Activated T-cell treated with anti-CD3 and anti-CD28 coated beads for 4 hours (primary cell): Measurements from ENCODE around the gene OBI1.

Experiments used
- DNase-seq: peaks from one replicate; pipeline ENCODE4 v3.0.0-alpha.2; 2020

OBI1 gene

DNA sequence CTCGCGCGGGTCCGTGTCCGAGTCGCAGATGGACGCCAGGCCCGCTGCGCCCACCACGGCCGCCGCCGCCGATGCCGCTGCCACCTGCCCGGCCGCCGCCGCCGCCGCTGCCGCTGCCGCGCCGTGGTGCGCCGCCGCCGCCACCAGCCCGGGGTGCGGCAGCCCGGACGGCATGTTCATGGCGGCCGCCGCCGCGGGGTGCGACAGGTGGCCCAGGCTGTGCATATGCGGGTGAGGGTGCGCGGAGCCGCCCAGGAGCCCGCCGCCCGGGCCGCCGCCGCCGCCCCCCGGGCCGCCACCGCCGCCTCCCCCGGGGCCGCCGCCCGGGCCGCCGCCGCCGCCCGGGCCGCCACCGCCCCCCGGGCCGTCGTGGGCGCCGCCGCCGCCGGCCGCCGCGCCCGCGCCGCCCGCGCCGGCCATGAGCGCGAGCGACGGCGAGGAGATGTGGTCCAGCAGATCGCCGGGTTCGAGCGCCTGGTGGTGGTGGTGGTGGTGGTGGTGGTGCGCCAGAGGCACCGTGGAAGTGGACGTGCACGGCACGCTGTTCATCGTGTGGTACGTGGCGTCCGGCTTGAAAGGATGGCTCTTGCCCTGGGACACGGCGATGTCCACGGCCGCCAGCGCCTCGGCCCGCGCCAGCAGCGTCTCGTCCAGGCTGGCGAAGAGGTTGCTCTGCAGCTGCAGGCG, 56.9 kb downstream of the OBI1 start:
- no peak for DNase-seq

DNA sequence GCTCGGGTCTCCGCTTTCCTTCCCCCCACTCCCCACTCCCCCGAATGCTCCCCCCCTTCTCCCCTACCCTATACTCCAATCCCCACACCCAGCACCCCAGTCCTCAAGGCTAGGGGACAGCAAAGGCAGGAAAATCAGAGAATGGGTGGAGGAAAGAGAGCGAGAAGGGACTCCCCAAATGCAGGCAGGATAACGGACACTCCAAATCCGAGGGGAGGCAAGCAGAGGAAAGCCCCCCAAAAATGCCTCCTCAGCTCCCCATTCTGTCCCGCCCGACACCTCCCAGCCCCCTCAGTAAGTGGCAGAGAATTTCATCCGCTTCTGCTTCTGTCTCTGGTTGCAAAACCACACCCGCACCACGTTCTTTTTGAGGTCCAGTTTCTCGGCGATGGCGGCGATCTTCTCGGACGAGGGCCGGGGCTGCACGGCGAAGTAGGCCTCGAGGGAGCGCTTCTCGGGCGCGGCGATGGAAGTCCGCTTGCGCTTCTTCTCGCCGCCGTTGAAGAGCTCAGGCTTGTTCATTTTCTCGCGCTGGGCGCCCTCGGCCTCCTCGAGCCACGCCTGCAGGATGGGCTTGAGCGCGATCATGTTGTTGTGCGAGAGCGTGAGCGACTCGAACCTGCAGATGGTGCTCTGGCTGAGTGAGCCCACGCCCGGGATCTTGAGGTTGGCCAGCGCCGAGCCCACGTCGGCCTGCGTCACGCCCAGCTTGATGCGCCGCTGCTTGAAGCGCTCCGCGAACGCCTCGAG, 57.7 kb downstream of the OBI1 start:
- DNase-seq, result no peak

DNA sequence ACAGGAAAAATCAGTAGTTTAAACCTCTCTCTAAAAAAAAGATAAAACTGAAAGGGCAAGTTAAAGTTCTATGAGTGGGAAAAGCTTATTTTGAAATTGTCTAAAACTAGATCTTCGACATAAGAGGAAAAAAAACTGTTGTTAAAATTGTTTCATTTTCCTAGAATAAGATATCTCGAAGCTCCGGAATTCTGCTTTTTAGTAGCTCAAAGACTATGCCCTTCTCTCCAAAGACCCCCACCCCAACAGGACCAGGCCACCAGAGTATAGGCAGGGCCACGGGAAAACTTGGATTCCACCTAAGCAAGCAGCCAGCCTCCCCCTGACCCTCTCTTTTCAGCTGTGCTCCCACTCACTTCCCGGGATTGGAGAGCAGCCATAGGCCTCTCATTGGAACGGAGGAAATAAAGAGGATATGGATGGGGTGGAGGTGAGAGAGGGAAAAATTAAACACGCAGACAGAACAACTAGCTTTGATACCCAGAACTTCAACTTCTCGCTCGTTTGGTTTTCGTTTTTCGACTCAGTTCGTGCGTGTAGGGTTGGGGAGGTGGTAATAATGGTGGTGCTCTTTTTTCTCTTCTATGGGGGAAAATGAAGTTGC, 58.6 kb downstream of the OBI1 start:
- DNase-seq, result no peak

DNA sequence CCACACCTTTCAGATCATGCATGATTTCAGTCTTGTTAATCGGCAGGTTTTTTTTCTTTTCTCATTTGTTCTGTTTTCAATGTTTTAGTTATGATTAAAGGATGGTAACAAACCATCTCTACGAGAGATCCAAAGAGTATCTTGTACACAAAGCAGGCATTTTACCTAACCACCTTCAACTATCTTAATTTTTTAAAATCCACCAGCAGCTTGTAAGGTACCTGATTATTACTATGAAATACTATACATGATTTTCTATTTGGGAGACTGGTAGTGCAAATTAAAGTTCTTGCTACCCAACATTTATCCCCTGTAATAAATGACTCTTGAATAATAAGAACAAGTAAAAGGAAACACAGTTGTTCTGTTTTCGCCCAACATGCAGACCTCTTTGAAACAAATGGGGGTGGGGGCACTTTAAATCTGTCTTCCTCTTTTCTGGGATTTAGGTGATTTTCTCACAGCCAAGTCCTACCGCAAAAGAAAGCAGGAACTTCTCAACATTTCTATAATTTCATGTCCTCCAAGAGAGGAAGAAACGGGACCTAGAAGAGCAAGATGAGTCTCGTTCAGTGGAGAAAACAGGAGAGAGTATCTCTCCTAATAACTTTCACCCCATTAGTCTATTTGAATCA, 59.2 kb downstream of the OBI1 start:
- no peak for DNase-seq

DNA sequence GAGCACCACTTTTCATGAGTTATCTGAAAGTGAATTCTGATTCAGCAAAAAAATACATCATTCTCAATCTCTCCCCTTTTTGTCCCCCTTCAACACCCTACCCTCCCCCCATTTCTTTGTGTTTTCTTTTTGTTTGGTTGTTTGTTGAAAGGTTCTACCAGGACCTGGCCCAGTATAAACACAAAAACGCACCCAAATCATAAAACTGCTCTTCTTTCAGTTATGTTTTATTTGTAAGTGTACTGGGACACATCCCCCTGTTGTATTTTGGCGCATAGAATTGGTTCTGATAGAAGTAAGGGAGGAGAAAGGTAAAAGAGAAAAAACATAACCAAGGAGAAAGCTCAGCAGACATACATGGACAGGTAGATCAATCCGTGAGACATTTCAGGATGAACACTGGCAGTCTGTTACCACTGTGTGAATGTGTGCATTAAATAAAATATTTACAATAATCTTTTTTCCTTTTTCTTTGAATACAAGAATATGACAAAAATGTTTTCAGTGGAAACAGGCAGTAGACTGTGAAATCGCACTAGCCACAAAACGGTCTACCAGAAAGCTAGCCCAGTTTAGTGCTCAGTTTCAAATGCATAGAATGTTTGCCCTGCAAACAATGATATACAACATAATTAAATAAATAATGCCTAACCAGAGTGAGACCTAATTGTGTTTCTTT, 59.9 kb downstream of the OBI1 start:
- DNase-seq, result no peak

DNA sequence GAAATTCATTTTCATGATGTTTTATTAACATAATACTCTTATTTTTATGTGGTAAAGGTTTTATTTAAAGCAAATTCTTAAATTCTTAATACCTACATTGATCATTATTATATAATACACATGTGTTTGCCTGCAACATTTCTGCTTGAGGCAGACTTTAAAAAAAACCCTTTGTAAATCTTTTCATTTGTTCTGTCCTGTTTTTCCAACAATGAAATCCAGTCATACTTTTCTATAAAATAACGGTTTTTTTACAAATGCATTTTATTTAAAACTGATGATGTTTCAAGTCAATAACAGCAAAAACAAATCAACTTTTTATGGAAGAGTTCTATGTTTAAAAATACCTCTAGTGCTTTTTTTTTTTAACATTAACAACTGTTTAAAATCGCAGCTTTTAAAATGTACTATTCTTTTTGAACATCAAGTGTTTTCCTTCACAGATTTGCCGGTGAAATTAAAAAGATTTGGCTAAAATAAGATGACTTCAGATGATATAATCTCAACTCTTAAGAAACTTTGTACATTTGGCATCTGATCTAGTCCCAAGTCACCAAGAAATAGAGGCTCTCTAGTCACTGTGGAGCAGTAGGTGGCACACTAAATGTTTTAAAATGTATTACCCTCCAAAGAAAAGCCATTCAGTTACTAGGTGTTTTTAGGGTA, 60.7 kb downstream of the OBI1 start:
- DNase-seq, result no peak

DNA sequence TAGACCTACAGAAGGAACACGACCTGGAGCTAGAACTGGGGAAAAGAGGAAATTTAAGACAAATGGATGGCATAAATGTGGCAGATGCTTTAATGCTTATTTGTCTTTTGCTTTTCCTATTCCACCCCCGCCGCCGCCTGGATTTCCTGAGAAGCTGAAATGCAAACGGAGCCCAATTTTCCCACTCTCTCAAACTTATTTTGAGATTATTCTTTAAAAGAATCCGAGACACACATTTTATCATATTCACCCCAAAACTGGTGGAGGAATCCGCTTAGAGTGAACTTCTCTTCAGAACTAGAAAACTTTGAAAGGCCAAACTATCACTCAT, 61.4 kb downstream of the OBI1 start:
- DNase-seq, result no peak

DNA sequence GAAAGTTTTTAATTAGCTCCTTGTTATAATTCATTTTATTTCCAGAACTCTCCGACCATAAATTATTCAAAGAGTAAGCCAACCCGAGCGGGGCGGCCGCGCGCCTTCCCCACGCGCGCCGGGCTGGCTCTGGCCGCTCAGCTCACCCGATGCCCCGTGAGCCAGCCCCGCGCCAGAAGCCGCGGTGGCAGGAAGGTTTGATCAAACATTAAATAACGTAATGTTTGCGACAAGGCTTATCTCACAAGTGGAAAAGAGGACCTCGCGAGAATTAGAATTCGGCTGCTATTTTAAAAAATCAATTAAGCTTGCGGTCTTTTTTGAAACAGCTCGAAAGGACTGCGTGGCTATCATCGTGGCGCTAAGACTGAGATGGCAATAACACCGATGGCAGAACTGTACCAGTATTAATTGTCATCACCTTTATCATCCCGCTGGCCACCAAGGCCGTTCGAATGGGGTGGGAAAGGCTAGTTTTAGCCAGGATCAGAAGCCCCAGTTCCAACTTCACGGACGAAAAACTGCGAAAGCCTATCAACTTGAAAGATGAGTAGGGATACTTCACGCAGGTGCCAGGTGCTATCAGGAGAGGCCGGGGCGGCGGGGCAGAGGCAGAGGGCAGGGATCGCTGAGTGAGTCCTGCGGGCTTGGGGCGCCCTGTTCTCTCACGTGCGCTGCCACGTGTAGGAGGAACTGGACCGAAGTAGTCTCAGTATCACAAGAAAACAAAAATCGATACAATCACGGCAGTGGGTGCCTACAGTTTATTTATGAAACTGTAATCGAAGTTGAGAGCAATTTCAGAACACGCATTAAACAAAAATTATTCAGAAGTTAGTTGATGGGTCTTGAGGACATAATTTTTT, 62.0 kb downstream of the OBI1 start:
- no peak for DNase-seq

DNA sequence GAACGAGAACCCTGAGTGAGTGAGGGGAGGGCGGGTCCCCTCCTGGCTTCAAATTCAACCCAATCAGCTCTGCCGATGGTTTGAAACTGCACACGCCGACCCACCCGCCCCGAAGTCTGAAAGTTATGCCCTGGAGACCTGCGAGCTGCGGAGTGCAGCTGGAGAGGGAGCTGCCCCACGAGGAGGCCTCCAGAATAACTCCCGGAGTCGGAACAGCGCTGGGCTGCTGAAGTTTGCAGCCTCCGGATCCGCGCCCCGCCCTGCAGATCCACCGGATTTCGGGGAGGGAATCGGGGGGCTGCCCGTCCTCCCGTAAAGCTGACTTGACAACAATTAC, 62.6 kb downstream of the OBI1 start:
- no peak for DNase-seq

DNA sequence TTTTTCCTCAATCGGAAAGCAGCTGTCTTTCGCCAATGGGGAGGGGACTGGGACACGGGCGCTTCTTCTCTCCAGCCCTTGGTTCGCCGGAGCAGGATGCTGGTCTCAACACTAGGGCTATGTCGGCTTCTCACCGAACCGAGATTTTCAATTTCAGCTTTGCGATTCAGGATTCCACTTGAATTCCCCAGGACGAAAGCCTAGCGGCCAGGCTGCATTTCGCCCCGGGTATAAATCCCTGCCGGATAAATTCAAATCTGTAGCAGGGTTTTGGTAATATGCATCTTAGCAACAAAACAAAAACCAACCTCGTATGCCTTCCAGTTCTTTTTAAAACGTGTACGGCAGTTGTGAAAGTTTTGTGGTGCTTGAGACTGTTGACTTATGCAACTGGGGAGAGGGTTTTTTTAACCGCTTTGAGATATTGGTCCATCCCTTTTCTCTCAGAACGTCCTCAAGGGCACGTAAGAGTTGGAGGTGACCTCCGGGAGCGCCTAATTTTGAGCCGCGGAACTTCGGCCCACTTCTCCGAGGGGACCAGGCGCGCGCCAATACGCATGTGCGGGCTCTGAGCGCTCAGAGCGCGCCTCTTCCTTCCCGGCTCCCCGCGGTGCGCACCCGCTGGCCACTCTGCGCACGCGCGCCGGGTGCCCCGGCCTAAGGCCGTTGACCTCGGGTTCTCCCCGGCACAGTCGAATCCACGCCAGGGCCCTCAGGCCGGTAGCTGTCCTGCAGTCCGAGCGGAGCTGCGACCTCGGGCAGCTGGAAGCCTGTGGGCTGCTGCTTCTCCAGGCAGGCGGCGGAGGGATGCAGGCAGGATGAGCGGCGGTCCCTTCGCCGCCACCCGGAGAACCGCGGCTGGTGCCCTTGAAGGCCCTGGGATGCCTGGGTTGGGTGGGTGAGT, 63.2 kb downstream of the OBI1 start:
- DNase-seq, result no peak

DNA sequence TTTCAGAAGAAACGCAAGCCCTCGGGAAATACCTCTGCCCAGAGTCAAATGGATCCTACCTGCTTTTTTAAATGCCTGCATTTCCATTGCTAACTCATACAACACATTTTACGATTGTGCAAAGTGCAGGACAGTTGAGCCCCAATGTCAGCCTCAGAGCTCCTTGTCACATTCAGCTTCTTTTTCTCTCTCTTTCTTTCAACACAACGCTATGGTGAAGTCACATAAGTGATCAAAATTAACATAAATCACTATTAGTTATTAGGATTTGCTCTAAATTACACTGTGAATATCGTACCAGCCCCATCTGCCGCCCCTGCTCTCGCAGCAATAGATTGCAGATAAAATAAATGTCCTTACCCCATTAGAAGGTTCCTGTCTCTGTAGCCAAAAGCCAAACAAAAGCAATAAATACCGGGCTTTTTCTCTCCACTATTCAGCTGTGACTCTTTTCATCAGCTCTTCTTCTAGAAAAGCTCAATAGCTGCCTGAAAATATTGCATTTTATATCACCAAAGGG, 64.4 kb downstream of the OBI1 start:
- DNase-seq, result no peak

DNA sequence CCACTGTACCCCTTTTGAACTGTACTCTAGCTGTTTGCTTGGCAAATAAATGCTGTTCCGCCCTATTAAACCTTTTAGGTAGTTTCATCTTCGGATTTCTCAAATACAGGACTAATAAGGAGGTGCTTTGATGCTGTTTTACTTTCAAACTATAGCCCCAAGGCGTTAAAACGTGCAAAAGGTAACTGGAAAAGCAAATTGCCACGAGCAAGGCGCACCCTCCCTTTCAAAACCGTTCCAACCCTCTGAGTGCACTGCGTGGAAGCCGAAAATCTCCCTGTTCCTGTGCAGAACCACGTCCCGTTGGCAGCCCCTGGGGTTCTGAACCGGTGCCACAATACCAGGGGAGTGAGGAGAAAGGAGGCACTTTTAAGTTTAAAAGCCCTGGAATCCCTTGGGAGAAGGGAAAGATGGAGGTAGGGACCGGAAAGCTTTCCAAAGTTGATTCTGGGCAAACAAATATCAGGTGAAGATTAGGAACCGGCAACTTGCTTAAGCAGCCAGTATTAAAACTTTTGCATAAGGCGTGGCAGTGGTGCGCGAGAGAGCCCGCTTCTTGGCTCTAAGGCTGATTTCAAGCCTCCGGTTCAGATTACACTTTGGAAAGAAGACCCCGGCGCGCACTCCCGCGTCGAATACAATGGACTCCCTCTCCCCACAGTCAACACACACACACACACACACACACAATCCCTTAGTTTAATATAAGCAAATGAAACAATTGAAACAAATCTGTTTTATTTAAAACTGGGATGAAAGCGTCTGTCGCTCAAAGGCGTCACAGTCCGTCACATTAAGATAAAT, 65.1 kb downstream of the OBI1 start:
- DNase-seq, result no peak

DNA sequence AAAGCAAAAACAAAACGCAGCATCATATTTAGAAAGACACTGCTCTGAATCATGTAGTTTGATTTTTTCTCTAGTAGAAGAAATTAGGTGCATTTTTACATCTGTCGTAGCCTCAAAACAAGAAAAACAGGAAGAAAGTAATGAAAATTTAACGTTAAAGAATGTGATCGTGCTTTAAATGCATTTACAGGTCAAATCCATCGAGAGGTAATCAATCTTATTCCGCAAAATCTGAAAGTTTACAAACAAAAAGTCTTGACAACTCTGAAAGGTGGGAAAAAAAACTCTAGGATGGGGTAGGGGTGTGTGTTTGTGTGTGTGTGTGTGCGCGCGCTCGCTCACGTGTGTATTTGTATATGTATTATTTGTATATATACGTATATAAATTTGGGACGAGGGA, 65.8 kb downstream of the OBI1 start:
- no peak for DNase-seq

DNA sequence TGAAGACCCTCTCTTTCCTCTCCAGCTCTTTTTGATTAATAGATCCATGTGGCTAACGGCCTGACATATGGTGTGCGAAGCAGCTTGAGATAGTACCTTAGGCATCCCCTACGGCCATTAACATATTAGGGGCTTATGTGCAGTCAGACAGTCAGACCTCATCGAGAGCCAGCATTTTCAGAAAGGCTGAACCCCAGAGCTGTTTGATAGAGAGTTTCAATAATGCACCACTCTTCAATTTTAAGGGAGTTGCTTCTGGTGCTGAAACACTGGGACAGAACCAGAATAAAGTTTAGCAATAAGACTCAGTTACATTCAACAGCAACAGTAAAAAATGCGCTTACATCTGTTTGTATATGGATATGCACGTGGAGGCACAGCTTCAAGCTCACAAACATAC, 66.4 kb downstream of the OBI1 start:
- DNase-seq, result no peak

DNA sequence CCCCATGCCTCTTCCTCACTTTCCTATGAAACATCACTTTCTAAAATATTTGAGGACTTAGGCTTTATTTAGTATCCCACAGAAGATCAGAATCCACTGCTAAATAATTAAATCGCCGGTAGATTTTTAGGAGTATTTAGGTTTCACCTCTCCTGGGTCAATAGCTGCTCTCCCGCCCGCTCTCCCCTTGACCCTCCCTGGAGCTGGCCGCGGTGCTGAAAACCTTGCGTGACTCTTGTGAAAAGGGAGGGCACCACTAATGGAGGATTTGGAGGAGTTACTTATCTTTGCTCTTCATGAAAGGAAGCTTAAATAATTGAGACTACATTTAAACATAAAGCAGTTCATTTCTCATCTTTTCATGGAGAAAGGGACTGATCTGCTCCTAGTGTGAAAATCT, 69.7 kb downstream of the OBI1 start:
- no peak for DNase-seq

DNA sequence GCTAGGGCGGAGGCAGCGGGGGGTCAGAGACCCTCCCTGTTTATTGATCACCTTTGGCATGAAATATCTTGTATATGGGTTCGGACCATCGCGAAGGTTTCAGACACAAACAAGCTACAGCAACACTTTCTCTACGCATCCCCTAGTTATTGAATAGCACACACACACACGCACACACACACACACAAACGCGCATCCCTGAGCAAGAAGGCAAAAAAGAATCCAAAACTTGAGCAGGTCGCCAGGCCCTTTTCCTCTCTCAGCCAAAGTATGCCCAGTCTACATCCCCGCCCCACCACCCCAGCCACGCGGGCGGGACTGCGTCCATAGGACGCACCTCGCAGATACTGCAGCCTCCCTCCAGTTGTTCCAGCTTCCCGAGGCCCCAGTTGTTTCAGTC, 71.6 kb downstream of the OBI1 start:
- DNase-seq, result no peak

DNA sequence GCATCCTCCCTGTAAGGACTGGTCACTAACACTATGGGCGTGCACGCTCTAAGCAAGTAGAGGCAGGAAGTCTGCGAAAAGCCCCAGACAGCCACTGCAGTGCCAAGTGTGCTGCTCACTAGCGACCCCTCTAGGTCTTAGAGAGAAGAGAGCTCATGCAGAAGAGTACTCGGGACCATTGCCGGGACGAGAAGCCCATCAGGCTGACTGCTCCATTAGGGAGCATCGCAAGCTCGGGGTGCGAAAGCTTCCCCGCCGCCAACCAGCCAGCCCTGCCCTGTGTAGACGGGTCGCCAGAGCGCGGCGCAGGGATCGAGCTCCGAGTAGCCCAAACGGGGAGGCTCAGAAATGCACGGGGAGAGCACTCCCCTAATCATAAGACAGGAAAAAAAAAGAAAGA, 72.2 kb downstream of the OBI1 start:
- no peak for DNase-seq

DNA sequence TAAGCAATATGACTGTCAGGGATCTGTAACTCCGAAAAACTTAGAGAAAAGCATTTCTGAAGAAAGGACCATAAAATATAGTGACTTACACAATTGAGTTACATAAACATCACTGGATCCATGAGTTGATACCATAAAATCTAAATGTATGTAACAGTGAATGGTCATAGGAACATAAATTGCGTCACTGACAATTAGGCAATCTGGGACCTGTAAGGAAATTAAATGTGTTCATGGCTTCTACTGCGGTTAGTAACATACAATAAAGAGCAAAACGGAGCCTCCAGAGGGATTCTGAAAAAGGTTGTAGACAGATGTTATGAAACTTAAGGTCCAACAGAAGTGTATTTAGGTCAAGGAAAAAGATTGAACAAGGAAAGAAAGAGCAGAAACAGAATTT, 82.7 kb downstream of the OBI1 start:
- DNase-seq, result no peak

DNA sequence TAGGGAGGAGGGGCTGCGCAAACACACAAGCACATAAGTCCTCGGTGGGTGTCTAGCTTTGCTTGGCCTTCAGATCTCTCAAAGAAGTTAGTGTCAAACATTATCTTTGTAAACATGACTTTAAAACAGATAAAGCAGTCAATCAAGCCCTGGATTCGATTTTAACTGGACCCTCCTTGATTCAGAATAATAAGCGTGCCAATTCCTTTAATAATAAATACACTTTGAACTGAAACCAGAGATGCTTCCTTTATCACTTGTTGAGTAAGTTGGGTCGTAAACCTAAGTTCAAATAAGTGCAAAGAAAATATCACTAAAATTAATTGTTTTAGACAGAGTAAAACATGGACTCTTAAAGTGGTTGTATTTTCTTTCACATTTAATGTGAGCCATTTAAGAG, 86.5 kb downstream of the OBI1 start:
- no peak for DNase-seq

DNA sequence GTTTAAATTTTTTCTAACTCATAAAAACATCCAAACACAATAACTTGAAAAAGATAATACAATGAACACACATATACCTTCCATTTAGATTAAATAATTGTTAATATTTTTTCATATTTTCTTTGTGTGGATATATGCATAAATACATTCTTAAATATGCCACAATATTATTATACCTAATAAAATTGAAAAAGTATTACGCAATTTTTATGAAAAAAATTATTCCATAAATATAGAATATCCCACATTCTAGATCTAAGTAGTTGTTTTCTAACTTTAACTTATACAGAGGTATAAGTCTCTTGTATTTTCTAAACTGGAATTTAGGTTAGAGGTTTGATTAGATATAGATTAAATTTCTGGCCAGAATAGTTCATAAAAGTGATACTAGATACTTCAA, 89.9 kb downstream of the OBI1 start:
- no peak for DNase-seq
